OCI-M2 (cell line): ENCODE results near the gene SPON1.
"Not testable (repeated sequence)": the region's sequence is repeated elsewhere in the genome, so short reads cannot be mapped to it uniquely, and the experiment has no call there.

Source experiments
- DNase-seq: peaks from one replicate; lab custom pipeline; 2025; ENCODE audit not compliant: unreplicated experiment; lab: John Stamatoyannopoulos, UW

SPON1 gene

GRCh38 chr11:13974631-13975030 lies 12.1 kb downstream of the SPON1 start:
- DNase-seq, result no peak

- no peak for DNase-seq
Measured at GRCh38 chr11:13983081-13983751, 20.7 kb downstream of the SPON1 start.

- DNase-seq, result no peak
Measured at GRCh38 chr11:13984616-13985450, 22.3 kb downstream of the SPON1 start.

- not testable (repeated sequence) for DNase-seq
Measured at GRCh38 chr11:13986695-13987094, 24.2 kb downstream of the SPON1 start.

- not testable (repeated sequence) for DNase-seq
Measured at GRCh38 chr11:13992158-13992856, 29.8 kb downstream of the SPON1 start.

GRCh38 chr11:13993096-13993765 lies 30.7 kb downstream of the SPON1 start:
- DNase-seq, result no peak

GRCh38 chr11:13997881-13998280 lies 35.4 kb downstream of the SPON1 start:
- DNase-seq, result no peak

- no peak for DNase-seq
Measured at GRCh38 chr11:13999704-14000103, 37.2 kb downstream of the SPON1 start.

GRCh38 chr11:14001597-14001996 lies 39.1 kb downstream of the SPON1 start:
- DNase-seq, result no peak

- no peak for DNase-seq
Measured at GRCh38 chr11:14007566-14007965, 45.0 kb downstream of the SPON1 start.

GRCh38 chr11:14010665-14011064 lies 48.1 kb downstream of the SPON1 start:
- DNase-seq, result no peak

GRCh38 chr11:14012846-14013245 lies 50.3 kb downstream of the SPON1 start:
- DNase-seq, result no peak

GRCh38 chr11:14015711-14016110 lies 53.2 kb downstream of the SPON1 start:
- no peak for DNase-seq

GRCh38 chr11:14018441-14018840 lies 55.9 kb downstream of the SPON1 start:
- no peak for DNase-seq

GRCh38 chr11:14021738-14022137 lies 59.2 kb downstream of the SPON1 start:
- no peak for DNase-seq

- no peak for DNase-seq
Measured at GRCh38 chr11:14022251-14022650, 59.7 kb downstream of the SPON1 start.

- no peak for DNase-seq
Measured at GRCh38 chr11:14022821-14023220, 60.3 kb downstream of the SPON1 start.

GRCh38 chr11:14026961-14027360 lies 64.4 kb downstream of the SPON1 start:
- no peak for DNase-seq

GRCh38 chr11:14027525-14027924 lies 65.0 kb downstream of the SPON1 start:
- DNase-seq, result no peak

GRCh38 chr11:14029440-14029839 lies 66.9 kb downstream of the SPON1 start:
- no peak for DNase-seq
